ENCODE data around the gene CCDC9B.
A peak's percentile ranks its signal among the peaks of the same experiment; 100 is the strongest.

- TF ChIP-seq CTCF (IDR thresholded peaks at IDR 0.05; ENCODE audit: low read depth, low read length, poor library complexity, severe bottlenecking) (peak; percentile 76), EZH2phosphoT487 (IDR thresholded peaks at IDR 0.05; ENCODE audit: borderline replicate concordance, low read length) (no peak)
Measured at GRCh38 chr15:40367686-40368611, 27.2 kb upstream of the CCDC9B start.
